OCI-LY1 (cell line): ENCODE results near the gene NAV1.

Experiments used
- H2AFZ ChIP-seq: fragments of 200-600 bp; sonication (generic), shearing (Covaris generic); 2 replicates; pipeline ENCODE4 v1.6.0; 2014; ENCODE audit warnings: antibody characterized with exemption, mild to moderate bottlenecking, low read length
- H3F3A ChIP-seq: fragments of 200-600 bp; sonication (generic), shearing (Covaris generic); 2 replicates; pipeline ENCODE4 v1.6.0; 2014; ENCODE audit warnings: mild to moderate bottlenecking, antibody characterized with exemption, low read length, moderate library complexity; ENCODE audit not compliant: insufficient read depth
- H3K27ac ChIP-seq: fragments of 200-600 bp; sonication (generic); 2 replicates; pipeline ENCODE4 v1.5.1; 2014; ENCODE audit warnings: low read length, mixed run types, mild to moderate bottlenecking, low read depth; ENCODE audit not compliant: poor library complexity, severe bottlenecking
- H3K27me3 ChIP-seq: fragments of 200-600 bp; sonication (generic); 2 replicates; pipeline ENCODE4 v1.6.0; 2014; ENCODE audit warnings: antibody characterized with exemption, mild to moderate bottlenecking, low read length, moderate library complexity; ENCODE audit not compliant: insufficient read depth
- H3K36me3 ChIP-seq: fragments of 200-600 bp; sonication (generic); 2 replicates; pipeline ENCODE4 v1.6.1; 2014; ENCODE audit warnings: mild to moderate bottlenecking, antibody characterized with exemption, low read length, moderate library complexity, mixed read lengths; ENCODE audit not compliant: insufficient read depth
- H3K4me1 ChIP-seq: fragments of 200-600 bp; sonication (generic); 2 replicates; pipeline ENCODE4 v1.5.1; 2014; ENCODE audit warnings: mild to moderate bottlenecking, low read length, moderate library complexity; ENCODE audit not compliant: insufficient read depth, severe bottlenecking
- H3K4me2 ChIP-seq: fragments of 200-600 bp; sonication (generic), shearing (Covaris generic); 2 replicates; pipeline ENCODE4 v1.6.1; 2014; ENCODE audit warnings: low read length
- H3K4me3 ChIP-seq: fragments of 200-600 bp; sonication (generic); 2 replicates; pipeline ENCODE4 v1.5.1; 2014; ENCODE audit warnings: low read length, low read depth, mild to moderate bottlenecking, mixed read lengths; ENCODE audit not compliant: poor library complexity, severe bottlenecking
- H3K79me2 ChIP-seq: fragments of 200-600 bp; shearing (Covaris generic); 2 replicates; pipeline ENCODE4 v1.6.1; 2016; ENCODE audit warnings: mixed run types, low read length, mixed read lengths; ENCODE audit not compliant: insufficient read depth
- H3K9ac ChIP-seq: fragments of 200-600 bp; sonication (generic), shearing (Covaris generic); 2 replicates; pipeline ENCODE4 v1.6.1; 2014; ENCODE audit warnings: mild to moderate bottlenecking, low read length, mixed read lengths
- H3K9me2 ChIP-seq: fragments of 200-600 bp; sonication (generic), shearing (Covaris generic); 2 replicates; pipeline ENCODE4 v1.6.1; 2014; ENCODE audit warnings: low read depth, mild to moderate bottlenecking, low read length, mixed read lengths
- H3K9me3 ChIP-seq: fragments of 200-600 bp; shearing (Covaris generic); 2 replicates; pipeline ENCODE4 v1.6.1; 2014; ENCODE audit warnings: low read length, mixed read lengths
- H4K20me1 ChIP-seq: fragments of 200-600 bp; sonication (generic), shearing (Covaris generic); 2 replicates; pipeline ENCODE4 v1.6.0; 2016; ENCODE audit warnings: mild to moderate bottlenecking, low read length; ENCODE audit not compliant: insufficient read depth
- EZH2 ChIP-seq: fragments of 200-600 bp; sonication (generic), shearing (Covaris generic); IDR thresholded peaks from 2 replicates; pipeline ENCODE4 v1.8.0; 2017; ENCODE audit warnings: borderline replicate concordance, mixed run types, mild to moderate bottlenecking, antibody characterized with exemption, low read length, moderate library complexity, mixed read lengths
- TF ChIP-seq, protein P1 (sequence below): fragments of 200-600 bp; sonication (generic), shearing (Covaris generic); IDR thresholded peaks from 2 replicates; pipeline ENCODE4 v1.5.1; 2017; ENCODE audit warnings: mild to moderate bottlenecking, antibody characterized with exemption, low read length, moderate library complexity, mixed read lengths

NAV1 gene

DNA sequence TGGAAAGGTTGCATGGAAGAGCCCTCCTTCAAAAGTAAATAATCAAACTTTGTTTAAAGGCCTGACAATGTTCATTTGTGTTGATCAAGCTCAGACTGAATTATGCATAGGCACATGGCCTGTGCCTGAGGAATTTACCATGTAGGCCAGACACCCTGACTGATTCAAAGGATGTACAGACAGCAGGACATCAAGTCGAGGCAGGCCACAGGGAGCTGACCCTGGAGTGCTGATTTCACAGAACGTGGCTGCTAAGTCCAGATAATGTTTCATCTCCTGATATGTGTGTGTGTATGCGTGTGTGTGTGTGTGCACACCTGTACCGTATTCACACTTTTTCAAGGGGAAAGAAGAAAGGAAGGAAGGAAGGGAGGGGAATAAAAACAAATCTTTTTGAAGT is 34.1 kb downstream of the NAV1 start:
- Histone ChIP-seq H4K20me1 (no peaks in the 10 kb centered on the region), H3K9me2 (no peaks in the 10 kb centered on the region), H3K36me3 (no peaks in the 10 kb centered on the region), H3F3A (no peaks in the 10 kb centered on the region), H2AFZ (no peak overlapping the region), H3K4me2 (no peak overlapping the region), H3K4me3 (no peak overlapping the region), H3K9ac (no peak overlapping the region), H3K4me1 (no peaks in the 10 kb centered on the region), H3K27me3 (peaks cover 13% of the 10 kb centered on the region; the same call in 1 of the 2 replicates), H3K9me3 (no peaks in the 10 kb centered on the region), H3K79me2 (no peaks in the 10 kb centered on the region), H3K27ac (no peak overlapping the region)
- TF ChIP-seq EZH2 = no peak
- TF ChIP-seq, protein P1, sequence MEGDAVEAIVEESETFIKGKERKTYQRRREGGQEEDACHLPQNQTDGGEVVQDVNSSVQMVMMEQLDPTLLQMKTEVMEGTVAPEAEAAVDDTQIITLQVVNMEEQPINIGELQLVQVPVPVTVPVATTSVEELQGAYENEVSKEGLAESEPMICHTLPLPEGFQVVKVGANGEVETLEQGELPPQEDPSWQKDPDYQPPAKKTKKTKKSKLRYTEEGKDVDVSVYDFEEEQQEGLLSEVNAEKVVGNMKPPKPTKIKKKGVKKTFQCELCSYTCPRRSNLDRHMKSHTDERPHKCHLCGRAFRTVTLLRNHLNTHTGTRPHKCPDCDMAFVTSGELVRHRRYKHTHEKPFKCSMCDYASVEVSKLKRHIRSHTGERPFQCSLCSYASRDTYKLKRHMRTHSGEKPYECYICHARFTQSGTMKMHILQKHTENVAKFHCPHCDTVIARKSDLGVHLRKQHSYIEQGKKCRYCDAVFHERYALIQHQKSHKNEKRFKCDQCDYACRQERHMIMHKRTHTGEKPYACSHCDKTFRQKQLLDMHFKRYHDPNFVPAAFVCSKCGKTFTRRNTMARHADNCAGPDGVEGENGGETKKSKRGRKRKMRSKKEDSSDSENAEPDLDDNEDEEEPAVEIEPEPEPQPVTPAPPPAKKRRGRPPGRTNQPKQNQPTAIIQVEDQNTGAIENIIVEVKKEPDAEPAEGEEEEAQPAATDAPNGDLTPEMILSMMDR = no peak

DNA sequence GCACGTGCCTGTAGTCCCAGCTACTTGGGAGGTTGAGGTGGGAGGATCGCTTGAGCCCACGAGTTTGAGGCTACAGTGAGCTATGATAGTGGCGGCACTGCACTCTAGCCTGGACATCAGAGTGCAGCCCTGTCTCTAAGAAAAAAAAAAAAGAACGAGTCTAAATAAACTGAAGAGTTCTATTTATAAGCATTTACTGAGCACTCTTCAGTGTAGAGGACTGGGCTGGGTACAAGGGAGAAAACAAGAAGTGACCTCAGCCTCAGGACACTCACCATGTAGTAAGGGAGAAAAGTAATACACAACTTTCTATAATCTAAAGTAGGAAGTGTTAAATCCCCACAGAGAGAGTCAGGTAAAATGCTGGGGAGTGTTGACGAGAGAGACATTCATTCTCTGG is 35.0 kb downstream of the NAV1 start:
- TF ChIP-seq, protein P1 = no peak
- no peak for TF ChIP-seq EZH2
- Histone ChIP-seq H3K27me3 (peaks cover 13% of the 10 kb centered on the region; the same call in 1 of the 2 replicates), H3K27ac (no peak overlapping the region), H3K79me2 (no peaks in the 10 kb centered on the region), H3K9me2 (no peaks in the 10 kb centered on the region), H3K9ac (no peak overlapping the region), H4K20me1 (no peaks in the 10 kb centered on the region), H3K36me3 (no peaks in the 10 kb centered on the region), H3F3A (no peaks in the 10 kb centered on the region), H3K9me3 (no peaks in the 10 kb centered on the region), H3K4me2 (no peak overlapping the region), H3K4me3 (no peak overlapping the region), H3K4me1 (no peaks in the 10 kb centered on the region), H2AFZ (no peak overlapping the region)

DNA sequence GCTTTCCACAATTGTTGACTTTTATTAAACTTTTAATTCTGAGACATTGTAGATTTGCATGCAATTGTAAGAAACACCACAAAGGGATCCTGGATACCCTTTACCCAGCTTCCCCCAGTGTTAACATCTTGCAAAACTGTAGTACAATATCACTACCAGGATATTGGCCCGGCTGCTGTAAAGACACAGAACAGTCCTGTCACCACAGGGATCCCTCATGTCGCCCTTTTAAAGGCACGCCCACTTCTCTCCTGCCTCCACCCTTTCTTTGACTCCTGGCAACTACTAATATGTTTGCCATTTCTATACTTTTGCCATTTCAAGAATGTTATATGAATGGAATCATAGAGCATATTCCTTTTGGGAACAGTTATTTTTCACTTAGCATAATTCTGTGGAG is 37.0 kb downstream of the NAV1 start:
- no peaks in the 10 kb centered on the region for H3K79me2 ChIP-seq

More for the DNA sequence above, 37.0 kb downstream of the NAV1 start:
- H3K27me3 ChIP-seq = 0 out of 2 replicates have a peak, but pooled peaks cover 1% of the 10 kb centered on the region
- no peak overlapping the region for H3K4me3 ChIP-seq
- TF ChIP-seq, protein P1 = no peak
- no peak for TF ChIP-seq EZH2
- no peak overlapping the region for H3K27ac ChIP-seq
- H3K36me3 ChIP-seq = no peaks in the 10 kb centered on the region
- no peak overlapping the region for H2AFZ ChIP-seq
- no peaks in the 10 kb centered on the region for H3K9me3 ChIP-seq
- no peak overlapping the region for H3K9ac ChIP-seq
- no peaks in the 10 kb centered on the region for H3K4me1 ChIP-seq
- H3K4me2 ChIP-seq = no peak overlapping the region
- H3K9me2 ChIP-seq = no peaks in the 10 kb centered on the region
- H4K20me1 ChIP-seq = no peaks in the 10 kb centered on the region
- H3F3A ChIP-seq = no peaks in the 10 kb centered on the region
